HCT116 (cell line): ENCODE results near the gene NDUFB2. TPM values are rescaled to one million over a fixed set of nuclear protein-coding genes. Genes with fewer than 3 reads are reported as not detected.
A peak's percentile ranks its signal among the peaks of the same experiment; 100 is the strongest.
"Not testable (repeated sequence)": the region's sequence is repeated elsewhere in the genome, so short reads cannot be mapped to it uniquely, and the experiment has no call there.

Experiments
- ATAC-seq: fragments of 200-7000 bp; cut with Tn5 transposase; 2 replicates; pipeline ENCODE4 v1.9.1; 2020; ENCODE audit warnings: mild to moderate bottlenecking, moderate library complexity
- BruUV-seq: library from RNA; stranded (reverse); fragments of 400-500 nt; replicated peaks from 2 replicates; lab custom pipeline; 2021; lab: Mats Ljungman, UMichigan
- CTCF ChIA-PET: fragments of 300-600 bp; sonication (Branson Sonifier 250); formaldehyde crosslinking; loops from one replicate; lab custom pipeline; 2021; ENCODE audit warnings: antibody characterized with exemption; lab: Charles Lee
- POLR2A ChIA-PET: fragments of 300-600, 350-600 bp; sonication (Branson Sonifier 250); formaldehyde crosslinking; loops from one replicate; lab custom pipeline; 2021; ENCODE audit warnings: antibody characterized with exemption; lab: Charles Lee
- RAD21 ChIA-PET, 2 experiments: fragments of 300-600 bp; sonication (Branson Sonifier 250); formaldehyde crosslinking; loops; one replicate each; lab custom pipeline; 2023; ENCODE audit warnings: low total read pairs in 2 of 2; ENCODE audit not compliant: uncharacterized antibody in 2 of 2, unreplicated experiment in 2 of 2, low non-redundant PET in 1 of 2; lab: Charles Lee
- DNase-seq: peaks from one replicate; pipeline ENCODE4 v3.0.0-alpha.2; 2010; ENCODE audit warnings: low read depth, low spot score
- H2AFZ ChIP-seq: fragments of 200-600 bp; shearing (Covaris generic), sonication (generic); 2 replicates; pipeline ENCODE4 v1.6.1; 2017; ENCODE audit warnings: low read depth, mixed run types, mixed read lengths, antibody characterized with exemption, low read length; ENCODE audit not compliant: poor library complexity, severe bottlenecking
- H3K27ac ChIP-seq: 2 replicates; pipeline ENCODE4 v1.5.1; 2012; ENCODE audit warnings: low read depth, low read length
- H3K27me3 ChIP-seq: fragments of 200-600 bp; sonication (generic); 2 replicates; pipeline ENCODE4 v1.6.1; 2016; ENCODE audit warnings: mixed run types, low read length, mixed read lengths; ENCODE audit not compliant: insufficient read depth
- H3K36me3 ChIP-seq, 2 experiments: fragments of 200-500 bp in 1 of 2; fragments of 200-600 bp in 1 of 2; sonication (Bioruptor generic) in 1 of 2; sonication (generic) in 1 of 2; 2 replicates each; pipeline versions ENCODE4 v1.5.1 to v1.6.1; 2014 to 2016; ENCODE audit warnings: low read length in 2 of 2, inconsistent platforms in 1 of 2, mixed read lengths in 1 of 2, mixed run types in 1 of 2; ENCODE audit not compliant: insufficient read depth in 2 of 2, control insufficient read depth in 1 of 2
- H3K4me1 ChIP-seq, 2 experiments: fragments of 200-600 bp in 1 of 2; sonication (generic) in 1 of 2; 2 replicates each; pipeline versions ENCODE4 v1.5.1 to v1.6.1; 2012 to 2017; ENCODE audit warnings: low read length in 2 of 2, inconsistent platforms in 1 of 2, mild to moderate bottlenecking in 1 of 2, mixed read lengths in 1 of 2, mixed run types in 1 of 2, moderate library complexity in 1 of 2; ENCODE audit not compliant: insufficient read depth in 2 of 2, control insufficient read depth in 1 of 2
- H3K4me2 ChIP-seq: fragments of 200-600 bp; sonication (generic); 2 replicates; pipeline ENCODE4 v1.6.1; 2017; ENCODE audit warnings: mixed run types, low read length, mixed read lengths
- H3K4me3 ChIP-seq, 2 experiments: fragments of 200-600 bp in 1 of 2; sonication (generic) in 1 of 2; replicated peaks in 1 of 2; 2 replicates each; pipeline ENCODE4 v1.5.1; 2011 to 2016; ENCODE audit warnings: low read length in 2 of 2, control low read depth in 1 of 2, low read depth in 1 of 2, mild to moderate bottlenecking in 1 of 2, mixed read lengths in 1 of 2, mixed run types in 1 of 2
- H3K79me2 ChIP-seq: fragments of 200-600 bp; sonication (generic); 2 replicates; pipeline ENCODE4 v1.6.1; 2017; ENCODE audit warnings: mild to moderate bottlenecking, mixed run types, low read length, moderate library complexity, mixed read lengths; ENCODE audit not compliant: insufficient read depth
- H3K9ac ChIP-seq: fragments of 200-600 bp; sonication (generic); 2 replicates; pipeline ENCODE4 v1.6.1; 2016; ENCODE audit warnings: low read length, mixed read lengths
- H3K9me2 ChIP-seq: fragments of 200-600 bp; sonication (generic), shearing (Covaris generic); 2 replicates; pipeline ENCODE4 v1.6.1; 2017; ENCODE audit warnings: mixed run types, mild to moderate bottlenecking, moderate library complexity; ENCODE audit not compliant: insufficient read depth
- H3K9me3 ChIP-seq, 2 experiments: fragments of 200-500 bp in 1 of 2; fragments of 200-600 bp in 1 of 2; sonication (Bioruptor generic) in 1 of 2; sonication (generic) in 1 of 2; 2 replicates each; pipeline ENCODE4 v1.6.1; 2014 to 2017; ENCODE audit warnings: low read length in 2 of 2, mixed read lengths in 2 of 2, inconsistent platforms in 1 of 2, low read depth in 1 of 2, mild to moderate bottlenecking in 1 of 2, mixed run types in 1 of 2, moderate library complexity in 1 of 2; ENCODE audit not compliant: control insufficient read depth in 1 of 2, insufficient read depth in 1 of 2
- H4K20me1 ChIP-seq: fragments of 200-600 bp; sonication (generic), shearing (Covaris generic); 2 replicates; pipeline ENCODE4 v1.6.1; 2017; ENCODE audit warnings: mixed run types, mild to moderate bottlenecking, moderate library complexity; ENCODE audit not compliant: insufficient read depth
- ATF3 ChIP-seq: IDR thresholded peaks from 2 replicates; pipeline ENCODE4 v1.6.1; 2012
- CTCF ChIP-seq, 3 experiments: fragments of 200-600 bp in 1 of 3; sonication (generic) in 1 of 3; IDR thresholded peaks in 2 of 3; conservative IDR thresholded peaks in 1 of 3; 2 replicates each; pipeline ENCODE4 v1.5.1; 2012 to 2017; ENCODE audit warnings: low read depth in 2 of 3, low read length in 2 of 3, antibody characterized with exemption in 1 of 3, borderline replicate concordance in 1 of 3, control low read depth in 1 of 3, mild to moderate bottlenecking in 1 of 3, mixed read lengths in 1 of 3, mixed run types in 1 of 3, moderate library complexity in 1 of 3; ENCODE audit not compliant: insufficient read depth in 1 of 3
- EGR1 ChIP-seq: IDR thresholded peaks from 2 replicates; pipeline ENCODE4 v1.6.1; 2012; ENCODE audit warnings: low read depth
- ELF1 ChIP-seq: IDR thresholded peaks from 2 replicates; pipeline ENCODE4 v1.6.1; 2012; ENCODE audit warnings: low read depth, borderline replicate concordance
- EZH2 ChIP-seq: fragments of 200-600 bp; sonication (generic); IDR thresholded peaks from 2 replicates; pipeline ENCODE4 v1.6.1; 2017; ENCODE audit warnings: antibody characterized with exemption, mixed run types
- FOSL1 ChIP-seq: IDR thresholded peaks from 2 replicates; pipeline ENCODE4 v1.6.1; 2012; ENCODE audit warnings: low read depth
- POLR2AphosphoS5 ChIP-seq: IDR thresholded peaks from 2 replicates; pipeline ENCODE4 v1.6.1; 2011; ENCODE audit warnings: mild to moderate bottlenecking, low read depth, low read length, moderate library complexity
- RAD21 ChIP-seq: IDR thresholded peaks from 2 replicates; pipeline ENCODE4 v1.6.1; 2012; ENCODE audit warnings: low read depth, mild to moderate bottlenecking
- SP1 ChIP-seq: IDR thresholded peaks from 2 replicates; pipeline ENCODE4 v1.6.1; 2012; ENCODE audit warnings: low read depth
- SRF ChIP-seq: IDR thresholded peaks from 2 replicates; pipeline ENCODE4 v1.6.1; 2012; ENCODE audit warnings: low read depth
- TCF7L2 ChIP-seq: IDR thresholded peaks from 2 replicates; pipeline ENCODE4 v1.7.0; 2011; ENCODE audit warnings: borderline replicate concordance, inconsistent platforms; ENCODE audit not compliant: insufficient read depth, insufficient read length; ENCODE audit errors: extremely low read depth
- ZBTB33 ChIP-seq: IDR thresholded peaks from 2 replicates; pipeline ENCODE4 v1.6.1; 2011; ENCODE audit warnings: mild to moderate bottlenecking, low read length, moderate library complexity; ENCODE audit not compliant: insufficient replicate concordance; ENCODE audit errors: extremely low read depth
- ZFX ChIP-seq: fragments of 450-650 bp; IDR thresholded peaks from 2 replicates; pipeline ENCODE4 v1.6.1; 2017
- ZNF274 ChIP-seq: fragments of 200-500 bp; sonication (Bioruptor generic); IDR thresholded peaks from 2 replicates; pipeline ENCODE4 v1.6.1; 2014; ENCODE audit warnings: mild to moderate bottlenecking, low read depth, low read length, inconsistent platforms
- intact Hi-C: fragments of 100-400 bp; cut with micrococcal nuclease; formaldehyde crosslinking; loops from 2 replicates; pipeline ENCODE4 v1.10.0; 2022
- total RNA-seq: library from RNA; stranded (reverse); gene quantifications from one replicate; pipeline ENCODE4 v1.2.1, GENCODE V29; 2021; ENCODE audit not compliant: unreplicated experiment

NDUFB2 gene
- total RNA-seq, 1 experiment from 2014 or later, result 143 TPM

- TF ChIP-seq EGR1 (no peak), ELF1 (no peak), RAD21 (no peak), ZFX (no peak), POLR2AphosphoS5 (no peak), ATF3 (no peak), ZNF274 (no peak), EZH2 (no peak)
Measured at GRCh38 chr7:140659856-140660255, 36.7 kb upstream of the NDUFB2 start (continued).

- BruUV-seq, result no TSS peak
- Histone ChIP-seq H3K9me2 (no peaks in the 10 kb centered on the region), H3K4me1 (peaks cover 0 to 6% of the 10 kb centered on the region in 2 experiments; a peak in 1 of 4 replicates), H3K4me3 (no peak overlapping the region), H3K79me2 (no peaks in the 10 kb centered on the region), H3K4me2 (no peak overlapping the region), H3K9ac (no peak overlapping the region), H3K27ac (no peak overlapping the region), H3K9me3 (no peaks in the 10 kb centered on the region), H2AFZ (no peak overlapping the region), H3K27me3 (peaks cover 4% of the 10 kb centered on the region; the same call in 1 of the 2 replicates), H3K36me3 (no peaks in the 10 kb centered on the region), H4K20me1 (no peaks in the 10 kb centered on the region)
- no peak for DNase-seq
- ATAC-seq, result no peak
- ChIA-PET POLR2A (no interaction called here), RAD21 (no interaction called here), CTCF (interaction anchor here (0.6 to 1.9 kb wide), 4 partner anchors 14 to 571 kb away, joined by 3 to 4 read pairs (median 4); no protein-coding TSS in a partner anchor)
- TF ChIP-seq ZBTB33, result no peak
- peak; percentile 58 for TF ChIP-seq RAD21
- TF ChIP-seq SP1, result no peak
- peak in 1 of 3 experiments; percentile 31; a peak in 1 of 6 replicates for TF ChIP-seq CTCF (IDR thresholded peaks at IDR 0.05 in 2 of 3, conservative IDR thresholded peaks at IDR 0.05 in 1 of 3; ENCODE audit: borderline replicate concordance in 1 of 3, insufficient read depth in 1 of 3, low read depth in 2 of 3, low read length in 2 of 3)
- no peak for TF ChIP-seq ELF1
- TF ChIP-seq FOSL1, result no peak
- no peak for TF ChIP-seq SRF
- no peak for TF ChIP-seq TCF7L2
- intact Hi-C loops, result no loop called here
Measured at GRCh38 chr7:140661124-140661523, 35.4 kb upstream of the NDUFB2 start.

GRCh38 chr7:140662938-140663337 is 33.6 kb upstream of the NDUFB2 start:
- H3K27ac ChIP-seq, POLR2A ChIA-PET, H3K9me2 ChIP-seq, H3K4me1 ChIP-seq, H2AFZ ChIP-seq, H3K4me3 ChIP-seq, H4K20me1 ChIP-seq, H3K9me3 ChIP-seq, H3K9ac ChIP-seq, H3K79me2 ChIP-seq, H3K27me3 ChIP-seq, DNase-seq, intact Hi-C loops, BruUV-seq, H3K4me2 ChIP-seq, RAD21 ChIA-PET, ATAC-seq, H3K36me3 ChIP-seq, CTCF ChIA-PET: not testable (repeated sequence)
